ENCODE results near the gene ZBTB47.

- TF ChIP-seq CTCF (IDR thresholded peaks at IDR 0.05) (no peak), ZFX (IDR thresholded peaks at IDR 0.05; ENCODE audit: borderline replicate concordance) (no peak)
These were observed 42.5 kb upstream of the ZBTB47 start for GRCh38 chr3:42610976-42611375.
